GM18909 (cell line): ENCODE measurements around the gene FKBP7.
"Not testable (repeated sequence)": the region's sequence is repeated elsewhere in the genome, so short reads cannot be mapped to it uniquely, and the experiment has no call there.

Experiments used
- ATAC-seq: cut with Tn5 transposase; IDR thresholded peaks from one replicate; pipeline ENCODE4 v1.9.1; 2021; ENCODE audit warnings: mild to moderate bottlenecking; ENCODE audit not compliant: unreplicated experiment, poor library complexity

The FKBP7 gene

DNA sequence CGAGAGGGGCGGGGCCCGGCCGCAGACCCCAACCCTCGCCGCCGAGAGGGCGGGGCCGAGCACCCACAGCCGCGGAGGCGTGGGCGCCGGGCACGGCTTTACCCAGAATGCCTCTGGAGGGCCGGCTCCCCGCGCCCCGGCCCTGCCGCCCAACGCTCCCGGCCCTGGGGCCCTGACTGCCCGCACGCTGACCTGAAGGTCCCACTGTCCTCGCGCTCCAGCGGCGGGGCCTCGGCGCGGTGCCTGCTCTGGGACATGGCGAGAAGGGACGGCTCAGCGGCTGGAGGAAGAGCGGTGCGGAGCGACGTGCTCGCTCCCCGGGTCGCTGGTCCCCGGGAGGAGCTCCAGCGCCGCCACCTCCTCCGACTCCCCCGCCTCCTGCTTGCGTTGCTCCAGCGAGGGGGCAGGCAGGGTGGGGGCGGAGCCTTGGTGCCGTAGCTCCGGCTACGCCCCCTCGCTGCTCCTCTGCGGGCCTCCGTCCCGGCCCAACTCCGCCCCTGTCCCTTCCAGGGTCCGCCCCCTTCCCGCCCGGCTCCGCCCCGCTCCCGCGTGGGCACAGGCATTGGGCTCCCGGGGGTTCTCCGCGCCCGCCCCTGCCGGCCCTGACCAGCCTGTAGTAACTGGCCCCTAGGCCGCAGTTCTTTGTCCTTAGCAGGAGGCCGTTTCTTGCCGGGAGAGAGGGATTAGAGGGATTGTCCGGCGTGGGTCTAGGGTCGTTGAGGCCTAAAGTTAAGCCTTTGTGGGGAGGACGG lies 27.4 kb downstream of the FKBP7 start, which contains the start of the genes PJVK and PRKRA:
PJVK (plus strand) TSS at position 605 of the 752 bp plus-strand sequence. CDS start 2,032 bp downstream, outside the sequence.
PRKRA (minus strand) TSS at position 402 of the 752 bp plus-strand sequence; CDS start at position 257, 145 bp downstream.
- peak; percentile 86 for ATAC-seq

DNA sequence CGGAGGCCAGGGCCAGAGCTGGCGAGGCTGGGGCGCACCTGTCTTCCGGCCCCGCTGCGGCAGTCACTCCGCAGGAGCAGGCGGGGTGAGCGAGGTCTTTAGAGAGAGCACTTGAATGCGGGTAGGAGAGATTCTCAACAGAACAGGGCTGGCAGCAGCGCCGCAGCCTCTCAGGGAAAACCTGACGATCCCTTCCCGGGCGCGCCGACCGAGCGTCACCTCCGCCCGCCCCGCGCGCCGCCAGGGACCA lies 28.0 kb downstream of the FKBP7 start:
- peak; percentile 49 for ATAC-seq

DNA sequence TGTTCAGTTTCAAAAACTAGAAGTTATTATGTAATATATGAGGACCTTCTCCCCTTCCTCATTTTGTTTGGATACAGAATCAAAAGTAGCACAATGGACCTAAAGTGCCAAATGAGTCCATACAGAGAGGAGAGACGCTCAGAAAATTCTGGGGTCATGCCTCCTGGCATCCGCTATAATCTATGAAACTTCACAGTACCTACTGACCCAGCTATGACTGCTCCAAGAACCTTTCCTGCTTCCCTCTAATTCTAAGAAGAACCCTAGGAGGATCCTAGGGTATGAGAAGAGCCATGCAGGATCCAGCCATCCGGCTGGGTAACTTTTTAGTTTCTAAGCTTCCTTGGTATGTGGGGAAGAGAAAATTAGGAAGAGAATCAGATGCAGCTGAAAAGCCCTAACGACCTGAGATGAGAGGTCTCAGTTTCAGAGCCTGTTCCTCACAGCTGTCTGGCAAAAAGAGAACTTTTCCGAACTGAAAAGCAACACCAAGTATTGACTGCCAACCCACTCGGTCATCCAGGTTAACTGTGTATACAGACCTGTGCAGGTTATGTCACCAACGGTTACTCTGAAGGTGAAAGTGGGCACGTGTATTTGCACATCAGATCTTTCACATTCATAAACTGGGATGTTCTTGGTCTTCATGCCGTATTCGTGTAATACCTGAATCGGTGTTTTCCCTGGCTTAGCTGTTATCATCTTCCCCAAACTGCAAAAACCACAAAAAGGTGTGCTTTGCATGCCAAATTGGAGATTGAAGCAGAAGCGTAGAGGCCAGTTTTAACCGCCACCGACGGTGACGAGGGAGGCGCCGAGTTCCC lies 28.5 kb downstream of the FKBP7 start:
- ATAC-seq, result peak; percentile 5

DNA sequence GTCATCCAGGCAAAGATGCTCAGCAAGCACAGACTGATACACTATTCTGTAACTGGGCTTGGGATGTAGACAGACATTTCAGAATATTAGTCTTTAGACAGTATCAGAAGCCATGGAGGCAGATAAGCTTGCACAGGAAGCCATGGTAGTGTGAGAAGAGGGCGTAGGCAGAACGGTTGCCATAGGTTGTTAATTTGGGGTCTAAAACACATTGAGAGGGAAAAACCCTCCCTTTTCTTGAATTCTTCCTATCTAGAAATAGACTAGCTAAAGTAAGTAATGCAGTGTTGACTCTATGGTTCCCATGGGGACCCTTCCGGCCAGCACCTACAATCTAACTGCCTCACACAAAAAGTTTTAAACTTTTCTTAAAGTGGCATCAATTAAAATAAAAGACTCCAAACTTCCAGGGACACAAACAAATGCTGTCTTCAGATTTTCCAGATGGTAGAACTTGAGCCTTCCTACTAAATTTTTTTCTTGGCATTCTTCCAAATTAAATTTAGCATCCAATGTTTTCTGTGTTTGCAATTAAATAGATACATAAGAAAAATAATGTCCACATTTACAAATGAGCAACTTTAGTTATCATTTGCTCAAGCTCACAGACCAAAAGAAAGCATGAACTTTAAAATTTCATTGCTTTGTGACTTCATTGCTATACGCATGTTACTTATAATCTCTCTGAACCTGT lies 29.3 kb downstream of the FKBP7 start:
- no peak for ATAC-seq

DNA sequence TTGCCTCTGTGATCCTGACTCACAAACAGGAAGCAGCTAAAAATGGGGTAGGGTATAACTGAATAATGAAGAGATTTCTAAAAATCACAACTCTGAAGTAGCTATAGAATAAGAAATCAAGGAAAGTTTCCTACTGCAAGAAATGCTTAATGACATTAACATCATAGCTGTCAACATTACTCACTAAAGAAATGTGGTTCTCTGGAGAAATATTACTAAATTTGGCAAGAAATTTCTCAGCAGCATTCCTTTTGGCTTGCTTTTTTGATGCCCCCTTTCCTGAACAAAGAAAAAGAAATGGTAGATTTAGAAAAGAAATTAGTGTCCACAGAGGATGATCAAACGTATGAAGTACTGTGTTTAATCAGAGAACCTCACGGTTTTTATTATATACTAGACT lies 37.0 kb downstream of the FKBP7 start:
- no peak for ATAC-seq

DNA sequence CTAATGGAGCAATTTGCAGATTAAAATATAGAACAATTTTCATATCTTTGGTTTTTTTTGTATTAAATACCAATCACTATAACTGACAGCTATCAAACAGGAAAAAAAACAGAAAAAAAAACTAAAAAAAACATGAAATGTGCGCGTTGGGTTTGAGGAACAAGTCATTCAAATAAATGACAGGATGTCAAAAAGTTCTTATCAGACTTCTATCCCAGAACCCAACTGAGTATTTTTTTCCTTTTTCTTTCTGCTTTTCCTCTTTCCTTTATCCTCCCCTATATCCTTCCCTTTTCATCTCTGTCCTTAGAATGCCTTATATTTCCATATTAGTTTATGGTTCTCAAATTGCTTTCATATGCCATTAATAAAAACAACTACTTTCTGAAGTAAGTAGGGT lies 41.7 kb downstream of the FKBP7 start:
- ATAC-seq, result no peak

DNA sequence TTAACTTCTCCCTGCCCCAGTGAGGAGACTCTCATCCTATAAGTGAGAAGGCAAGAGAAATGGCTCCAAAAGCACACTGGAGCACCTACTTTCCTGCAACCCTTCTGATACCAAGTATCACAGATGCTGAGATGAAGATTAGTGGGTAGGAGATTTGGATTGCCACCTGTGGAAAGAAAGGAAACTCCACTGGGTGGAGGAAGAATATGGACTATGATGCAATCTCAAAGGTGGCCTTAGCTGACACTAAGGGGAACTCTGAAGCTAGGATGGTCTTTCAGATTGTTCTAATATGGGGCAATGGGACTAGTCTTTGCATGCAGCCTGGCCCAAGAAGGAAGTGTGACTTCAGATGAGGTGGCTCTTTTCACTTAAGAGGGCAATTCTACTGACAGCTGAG lies 49.1 kb downstream of the FKBP7 start:
- ATAC-seq, result no peak

DNA sequence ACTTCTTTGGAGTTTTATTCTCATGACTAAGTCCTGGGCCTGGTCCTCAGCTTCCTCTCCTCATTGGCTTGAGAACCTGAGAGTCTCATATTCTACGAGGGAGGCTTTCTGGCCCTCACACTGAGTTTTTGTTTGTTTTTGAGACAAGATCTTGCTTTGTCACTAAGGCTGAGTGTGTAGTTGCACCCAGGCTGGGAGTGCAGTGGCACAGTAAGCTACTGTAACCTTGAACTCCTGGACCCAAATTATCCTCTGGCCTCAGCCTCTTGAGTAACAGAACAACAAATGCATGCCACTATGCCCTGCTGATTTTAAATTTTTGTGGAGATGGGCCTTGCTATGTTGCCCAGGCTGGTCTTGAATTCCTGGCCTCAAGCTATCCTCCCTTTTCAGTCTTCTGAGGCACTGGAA lies 50.0 kb downstream of the FKBP7 start:
- no peak for ATAC-seq

DNA sequence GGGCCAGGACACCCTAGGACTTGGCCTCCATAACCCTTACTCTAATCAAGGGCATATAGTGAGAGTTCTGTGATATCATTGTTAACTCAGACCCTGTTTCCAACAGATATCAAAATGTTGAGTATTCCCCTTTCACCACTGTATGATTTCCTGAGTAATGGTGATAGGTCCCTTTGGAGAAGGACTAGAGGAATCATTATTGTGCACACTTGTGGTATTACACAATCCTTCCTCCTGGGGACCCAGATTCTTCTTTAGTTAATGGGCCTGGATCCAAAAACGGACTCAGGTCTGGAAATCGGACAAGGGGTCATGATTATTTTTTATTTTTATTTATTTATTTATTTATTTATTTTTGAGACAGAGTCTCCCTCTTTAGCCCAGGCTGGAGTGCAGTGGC lies 50.9 kb downstream of the FKBP7 start:
- no peak for ATAC-seq

DNA sequence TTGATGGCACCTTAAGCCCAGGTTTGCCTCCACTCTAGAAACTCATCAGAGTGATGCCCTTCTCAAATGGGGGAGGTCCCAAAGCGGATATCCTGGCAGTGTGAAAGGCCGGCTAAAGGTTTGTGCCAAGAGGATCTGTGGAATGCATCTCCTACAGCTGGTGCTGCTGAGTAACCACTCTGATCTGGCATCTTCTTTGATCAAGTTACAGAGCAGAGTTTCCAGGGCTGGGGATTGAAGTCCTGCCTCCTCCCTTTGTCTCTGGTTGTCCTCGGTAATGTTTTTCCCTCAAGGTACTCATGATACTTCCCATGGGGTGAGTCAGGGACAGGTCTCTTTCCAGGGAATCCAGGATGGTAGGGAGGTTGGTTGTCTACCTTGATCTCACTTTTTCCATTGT lies 52.0 kb downstream of the FKBP7 start:
- no peak for ATAC-seq

DNA sequence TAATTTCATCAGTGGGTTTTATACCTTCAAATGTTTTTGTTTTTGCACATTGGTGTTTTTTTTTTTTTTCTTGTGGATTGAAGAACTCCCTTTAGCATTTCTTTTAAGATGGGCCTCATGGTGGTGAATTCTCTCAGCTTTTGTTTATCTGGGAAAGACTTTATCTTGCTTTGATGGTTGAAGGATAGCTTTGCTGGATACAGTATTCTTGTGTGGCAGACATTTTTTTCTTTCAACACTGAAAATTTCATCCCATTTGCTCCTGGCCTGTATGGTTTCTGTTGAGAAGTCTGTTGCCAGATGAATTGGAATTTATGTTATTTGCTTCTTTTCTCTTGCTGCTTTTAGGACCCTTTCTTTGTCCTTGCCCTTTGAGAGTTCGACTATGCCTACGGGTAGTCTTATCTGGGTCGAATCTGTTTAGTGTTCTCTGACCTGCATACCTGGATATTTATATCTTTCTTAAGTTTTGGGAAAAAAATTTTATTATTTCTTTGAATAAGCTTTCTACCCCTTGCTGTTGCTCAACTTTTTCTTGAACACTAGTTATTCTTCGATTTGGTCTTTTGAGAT lies 53.1 kb downstream of the FKBP7 start:
- ATAC-seq, result no peak

DNA sequence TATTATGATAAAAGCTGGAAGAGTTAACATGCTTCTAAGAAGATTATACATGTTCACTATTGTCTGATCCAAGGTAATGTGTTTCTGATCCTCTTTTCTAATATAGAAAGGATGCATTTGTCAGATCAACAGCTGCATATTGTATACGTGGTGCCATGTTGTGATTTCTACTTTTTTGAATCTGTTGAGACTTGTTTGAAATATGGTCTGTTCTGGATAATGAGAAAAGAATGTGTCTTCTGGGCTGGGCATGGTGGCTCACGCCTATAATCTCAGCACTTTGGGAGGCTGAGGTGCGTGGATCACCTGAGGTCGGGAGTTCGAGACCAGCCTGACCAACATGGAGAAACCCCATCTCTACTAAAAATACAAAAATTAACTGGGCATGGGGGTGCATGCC lies 54.7 kb downstream of the FKBP7 start:
- ATAC-seq, result not testable (repeated sequence)

DNA sequence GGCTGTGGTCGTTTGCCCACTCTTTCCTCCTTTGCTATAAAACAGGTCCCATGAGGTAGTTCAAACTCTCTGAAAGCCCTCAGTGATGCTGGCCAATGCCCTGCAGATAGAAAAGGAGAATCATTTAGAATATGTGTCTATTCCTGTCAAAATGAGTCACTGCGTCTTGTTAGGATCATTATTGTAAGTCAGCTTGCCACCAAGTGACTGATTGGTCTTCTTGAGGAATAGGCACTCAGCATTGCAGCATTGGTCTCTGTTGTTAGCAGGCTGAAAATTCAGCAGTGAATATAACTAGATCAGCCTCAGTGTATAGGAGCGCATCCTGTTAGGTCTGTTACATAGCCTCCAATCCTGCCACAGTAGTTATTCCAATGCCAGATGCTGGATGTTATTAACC lies 56.3 kb downstream of the FKBP7 start:
- ATAC-seq, result no peak

DNA sequence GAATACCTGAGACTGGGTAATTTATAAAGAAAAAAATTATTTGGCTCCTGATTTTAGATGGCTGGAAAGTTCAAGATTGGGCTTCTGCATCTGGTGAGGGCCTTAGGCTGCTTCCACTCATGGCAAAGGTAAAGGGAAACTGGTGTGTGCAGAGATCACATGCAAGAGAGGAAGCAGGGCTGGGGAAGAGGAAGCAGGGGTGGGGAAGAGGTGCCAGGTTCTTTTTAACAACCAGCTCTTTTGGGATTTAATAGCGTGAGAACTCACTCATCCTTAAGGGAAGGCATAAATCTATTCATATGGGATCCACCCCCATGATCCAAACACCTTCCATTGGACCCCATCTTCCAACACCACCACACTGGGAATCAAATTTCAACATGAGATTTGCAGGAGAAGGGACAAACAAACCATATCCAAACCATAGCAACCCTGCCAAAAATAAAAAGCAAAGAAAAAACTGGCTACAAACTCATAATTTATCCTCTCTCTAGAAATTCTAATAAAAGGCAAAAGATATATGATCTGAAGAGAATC lies 57.9 kb downstream of the FKBP7 start:
- no peak for ATAC-seq

DNA sequence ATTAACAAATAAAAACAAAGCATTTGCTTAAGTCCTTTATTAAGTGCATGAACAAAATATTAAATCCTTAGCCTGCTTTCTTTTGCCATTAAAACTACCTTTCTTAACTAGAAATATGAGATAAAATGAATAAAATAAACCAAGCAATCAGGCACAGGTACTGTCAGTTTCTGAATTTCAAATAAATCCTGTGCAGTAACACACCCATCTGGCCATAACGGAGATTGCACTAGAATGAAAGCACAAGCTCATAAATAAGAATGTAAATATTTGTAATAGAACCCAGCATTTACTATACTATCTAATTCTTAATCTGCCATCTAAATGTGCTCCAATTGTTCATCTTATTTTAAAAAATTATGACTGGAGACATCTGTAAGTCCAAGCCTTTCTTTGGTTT lies 59.3 kb downstream of the FKBP7 start:
- ATAC-seq, result no peak

DNA sequence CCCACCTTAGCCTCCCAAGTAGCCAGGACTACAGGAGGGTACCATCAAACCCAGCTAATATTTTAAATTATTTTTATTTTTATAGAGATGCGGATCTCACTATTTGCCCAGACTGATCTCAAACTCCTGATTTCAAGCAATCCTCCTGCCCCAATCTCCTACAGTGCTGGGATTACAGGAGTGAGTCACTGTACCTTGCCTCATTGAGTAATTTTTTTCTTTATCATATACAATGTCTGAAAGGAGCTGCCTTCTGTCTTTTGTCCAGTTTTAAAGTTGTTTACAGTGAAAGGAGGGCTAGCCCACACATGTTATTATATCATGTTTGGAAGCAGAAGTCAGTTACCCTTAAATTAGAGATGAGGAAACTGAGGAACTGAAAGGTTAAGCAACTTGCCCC lies 60.0 kb downstream of the FKBP7 start:
- ATAC-seq, result no peak

DNA sequence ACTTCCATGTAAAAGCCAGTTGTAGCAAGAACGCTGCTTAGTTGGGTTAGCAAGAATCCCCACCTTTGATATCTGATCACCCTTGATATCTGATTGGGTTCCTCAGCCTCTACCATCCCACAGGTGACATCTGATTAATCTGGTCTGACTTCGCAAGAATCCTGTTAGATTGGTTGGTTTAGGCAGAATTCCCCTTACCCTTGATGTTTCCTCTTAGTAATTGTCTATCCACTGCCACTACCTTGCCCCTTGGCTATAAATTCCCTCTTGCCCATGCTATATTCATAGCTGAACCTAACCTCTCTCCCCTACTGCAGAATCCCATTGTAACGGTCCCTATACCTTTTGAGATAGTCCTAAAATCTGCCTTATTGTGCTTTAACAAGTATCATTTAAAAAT lies 60.5 kb downstream of the FKBP7 start:
- ATAC-seq, result no peak

DNA sequence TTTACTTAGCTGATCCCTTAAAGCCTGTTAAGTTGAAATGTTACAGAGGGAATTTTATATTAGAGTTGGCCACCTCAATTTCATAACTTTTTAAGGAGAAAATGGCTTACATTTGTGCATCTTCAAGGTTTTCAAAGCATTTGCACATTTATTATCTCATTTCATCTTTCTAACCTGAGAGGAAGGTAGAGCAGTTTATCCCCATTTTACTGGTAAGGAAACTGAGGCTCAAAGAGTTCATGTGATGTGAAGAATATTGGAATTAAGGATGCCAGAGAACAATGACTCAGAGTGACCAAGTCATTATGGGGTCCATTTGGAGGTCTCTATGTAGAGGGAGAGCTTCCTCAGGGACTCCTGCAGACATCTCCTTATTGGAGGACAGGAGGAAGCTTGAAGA lies 62.4 kb downstream of the FKBP7 start:
- ATAC-seq, result no peak

DNA sequence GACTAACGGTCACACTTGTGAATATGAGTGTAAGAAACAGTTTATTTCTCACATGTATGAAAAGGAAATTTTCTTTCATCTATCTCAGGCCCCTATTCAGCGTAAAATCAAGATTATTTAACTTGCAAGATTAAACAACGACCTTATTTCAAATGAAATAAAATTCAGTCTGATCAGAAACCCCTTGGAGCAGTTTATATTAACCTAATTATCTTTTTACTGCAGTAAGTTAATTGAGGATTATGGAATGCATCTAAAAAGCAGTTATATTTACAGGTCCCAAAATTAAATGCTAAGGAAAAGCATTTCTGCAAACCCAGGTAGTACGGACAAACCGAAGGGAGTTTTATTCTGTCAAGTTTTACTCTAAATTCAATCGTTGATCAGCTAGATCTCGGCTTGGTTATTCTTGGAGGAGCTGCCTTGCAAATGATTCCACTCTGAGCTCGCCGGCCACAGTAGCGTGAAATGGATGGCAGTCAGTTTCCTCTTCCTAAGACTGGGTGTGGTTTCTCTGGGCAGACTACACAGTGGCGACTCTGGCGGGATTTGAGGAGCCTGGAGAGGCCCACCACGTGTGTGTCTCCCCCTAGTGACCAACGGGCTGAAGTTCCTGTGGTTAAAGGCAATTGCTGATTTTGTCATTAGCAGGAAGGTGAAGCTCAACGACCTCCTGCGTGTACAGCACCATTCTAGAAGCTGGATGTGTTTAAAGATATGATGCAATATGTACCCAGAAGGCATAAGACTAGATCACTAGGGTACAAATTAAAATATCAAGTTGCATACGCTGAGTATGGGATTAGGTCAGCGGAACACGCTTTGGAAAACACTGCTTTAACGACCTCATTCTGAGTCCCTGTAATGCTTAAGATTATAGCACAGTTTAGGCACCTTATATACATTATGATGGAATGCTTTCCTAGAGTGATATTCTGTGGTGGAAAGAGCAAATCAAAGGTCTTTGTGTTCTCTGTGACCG lies 63.8 kb downstream of the FKBP7 start:
- peak; percentile 86 for ATAC-seq
